GM19351 (cell line): ENCODE data around the gene SCUBE1.

Experiments used
- ATAC-seq: cut with Tn5 transposase; IDR thresholded peaks from one replicate; pipeline ENCODE4 v1.9.1; 2021; ENCODE audit warnings: mild to moderate bottlenecking, moderate library complexity; ENCODE audit not compliant: unreplicated experiment

SCUBE1 gene

GRCh38 chr22:43343262-43343669, at the start of gene SCUBE1:
SCUBE1 (minus strand) TSS chr22:43343372; CDS start chr22:43343261, 111 bp downstream.
- ATAC-seq = no peak

- ATAC-seq = no peak
Measured at GRCh38 chr22:43392385-43392989, 49.3 kb upstream of the SCUBE1 start.

GRCh38 chr22:43391306-43391705, 48.1 kb upstream of the SCUBE1 start:
- no peak for ATAC-seq

- ATAC-seq = no peak
Measured at GRCh38 chr22:43390872-43391271, 47.7 kb upstream of the SCUBE1 start.

GRCh38 chr22:43390166-43390565, 47.0 kb upstream of the SCUBE1 start:
- no peak for ATAC-seq

GRCh38 chr22:43389227-43389836, 46.2 kb upstream of the SCUBE1 start:
- ATAC-seq = no peak

- ATAC-seq = no peak
Measured at GRCh38 chr22:43388420-43388851, 45.3 kb upstream of the SCUBE1 start.

GRCh38 chr22:43387815-43388214, 44.6 kb upstream of the SCUBE1 start:
- ATAC-seq = no peak

- no peak for ATAC-seq
Measured at GRCh38 chr22:43385770-43386641, 42.8 kb upstream of the SCUBE1 start.

GRCh38 chr22:43384863-43385262, 41.7 kb upstream of the SCUBE1 start:
- no peak for ATAC-seq

- ATAC-seq = no peak
Measured at GRCh38 chr22:43381693-43382092, 38.5 kb upstream of the SCUBE1 start.

GRCh38 chr22:43377896-43378704, 34.9 kb upstream of the SCUBE1 start:
- peak; percentile 61 for ATAC-seq

- ATAC-seq = no peak
Measured at GRCh38 chr22:43377548-43377895, 34.4 kb upstream of the SCUBE1 start.

- ATAC-seq = peak; percentile 55
Measured at GRCh38 chr22:43376765-43377547, 33.8 kb upstream of the SCUBE1 start.

GRCh38 chr22:43375951-43376455, 32.8 kb upstream of the SCUBE1 start:
- no peak for ATAC-seq

- ATAC-seq = no peak
Measured at GRCh38 chr22:43370036-43370435, 26.9 kb upstream of the SCUBE1 start.

GRCh38 chr22:43365715-43366440, 22.7 kb upstream of the SCUBE1 start:
- no peak for ATAC-seq

- no peak for ATAC-seq
Measured at GRCh38 chr22:43364169-43364435, 20.9 kb upstream of the SCUBE1 start.

GRCh38 chr22:43363315-43364168, 20.4 kb upstream of the SCUBE1 start:
- ATAC-seq = no peak
